WTC11 (cell line): ENCODE data around the gene EEF1AKMT1. TPM values are rescaled to one million over a fixed set of nuclear protein-coding genes. Genes with fewer than 3 reads are reported as not detected.
A peak's percentile ranks its signal among the peaks of the same experiment; 100 is the strongest.

Source experiments
- ATAC-seq: fragments of 200-7000 bp; cut with Tn5 transposase; 2 replicates; pipeline ENCODE4 v1.10.0; 2021; ENCODE audit warnings: mild to moderate bottlenecking, moderate library complexity
- CTCF ChIA-PET: fragments of 300-600 bp; sonication (Branson Sonifier 250); formaldehyde crosslinking; loops from one replicate; lab custom pipeline; 2021; ENCODE audit warnings: antibody characterized with exemption; lab: Charles Lee
- POLR2A ChIA-PET: fragments of 350-600 bp; sonication (Branson Sonifier 250); formaldehyde crosslinking; loops from one replicate; lab custom pipeline; 2021; ENCODE audit warnings: antibody characterized with exemption; lab: Charles Lee
- DNase-seq: peaks from one replicate; pipeline ENCODE4 v3.0.0; 2021; ENCODE audit warnings: low spot score
- H3K27ac Mint-ChIP-seq: 2 replicates; pipeline ENCODE4 v1.8.0; 2021; ENCODE audit warnings: mixed read lengths
- H3K27me3 Mint-ChIP-seq: 2 replicates; pipeline ENCODE4 v1.8.0; 2021; ENCODE audit warnings: low read depth, mild to moderate bottlenecking, moderate library complexity, mixed read lengths
- H3K36me3 Mint-ChIP-seq: 2 replicates; pipeline ENCODE4 v1.8.0; 2021; ENCODE audit warnings: mixed read lengths
- H3K4me1 Mint-ChIP-seq: 2 replicates; pipeline ENCODE4 v1.8.0; 2022; ENCODE audit warnings: mixed read lengths
- H3K4me3 Mint-ChIP-seq: 2 replicates; pipeline ENCODE4 v1.8.0; 2021; ENCODE audit warnings: mild to moderate bottlenecking, moderate library complexity, mixed read lengths
- H3K9me3 Mint-ChIP-seq: 2 replicates; pipeline ENCODE4 v1.8.0; 2021; ENCODE audit warnings: mixed read lengths
- ATF2 ChIP-seq: sonication (generic); formaldehyde crosslinking; IDR thresholded peaks from 2 replicates; pipeline ENCODE4 v1.8.1; 2022; ENCODE audit warnings: low read depth, missing genetic modification reagents, borderline replicate concordance
- CBFB ChIP-seq: sonication (generic); formaldehyde crosslinking; IDR thresholded peaks from 2 replicates; pipeline ENCODE4 v1.8.1; 2022; ENCODE audit warnings: mild to moderate bottlenecking, low read depth, missing genetic modification reagents
- CDX4 ChIP-seq: fragments of 250-450 bp; sonication (Bioruptor Pico); IDR thresholded peaks from 2 replicates; pipeline ENCODE4 v1.9.0; 2021; ENCODE audit warnings: moderate library complexity, mild to moderate bottlenecking, inconsistent platforms, borderline replicate concordance
- CREB1 ChIP-seq: sonication (generic); formaldehyde crosslinking; IDR thresholded peaks from 2 replicates; pipeline ENCODE4 v1.8.0; 2023; ENCODE audit warnings: mild to moderate bottlenecking, missing genetic modification reagents
- CREM ChIP-seq: sonication (generic); formaldehyde crosslinking; IDR thresholded peaks from 2 replicates; pipeline ENCODE4 v1.8.1; 2022; ENCODE audit warnings: mild to moderate bottlenecking, missing genetic modification reagents, moderate library complexity
- E2F5 ChIP-seq: sonication (generic); formaldehyde crosslinking; IDR thresholded peaks from 2 replicates; pipeline ENCODE4 v1.8.1; 2022; ENCODE audit warnings: mild to moderate bottlenecking, moderate library complexity, missing genetic modification reagents
- GRHL2 ChIP-seq: fragments of 250-450 bp; sonication (Bioruptor Pico); IDR thresholded peaks from 2 replicates; pipeline ENCODE4 v1.8.0; 2022; ENCODE audit warnings: mild to moderate bottlenecking, moderate library complexity; ENCODE audit not compliant: insufficient replicate concordance, severe bottlenecking
- IRF2 ChIP-seq: sonication (generic); formaldehyde crosslinking; IDR thresholded peaks from 2 replicates; pipeline ENCODE4 v1.8.0; 2022; ENCODE audit warnings: low read depth, missing genetic modification reagents, borderline replicate concordance
- MYBL2 ChIP-seq: sonication (generic); formaldehyde crosslinking; IDR thresholded peaks from 2 replicates; pipeline ENCODE4 v1.8.1; 2023; ENCODE audit warnings: mild to moderate bottlenecking, moderate library complexity, missing genetic modification reagents
- NFE2L1 ChIP-seq: sonication (generic); formaldehyde crosslinking; IDR thresholded peaks from 2 replicates; pipeline ENCODE4 v1.8.1; 2023; ENCODE audit warnings: missing genetic modification reagents
- PRDM15 ChIP-seq: sonication (generic); formaldehyde crosslinking; IDR thresholded peaks from 2 replicates; pipeline ENCODE4 v1.8.0; 2022; ENCODE audit warnings: missing genetic modification reagents
- SMAD3 ChIP-seq: sonication (generic); formaldehyde crosslinking; IDR thresholded peaks from 2 replicates; pipeline ENCODE4 v1.8.0; 2022; ENCODE audit warnings: missing genetic modification reagents, mild to moderate bottlenecking, borderline replicate concordance
- ZMAT4 ChIP-seq: fragments of 250-450 bp; sonication (Bioruptor Pico); IDR thresholded peaks from 2 replicates; pipeline ENCODE4 v1.9.0; 2021; ENCODE audit warnings: mild to moderate bottlenecking
- ZNF138 ChIP-seq: sonication (generic); formaldehyde crosslinking; conservative IDR thresholded peaks from 2 replicates; pipeline ENCODE4 v1.8.1; 2022; ENCODE audit warnings: mild to moderate bottlenecking, moderate library complexity, missing genetic modification reagents
- ZNF396 ChIP-seq: fragments of 250-450 bp; sonication (Bioruptor Pico); IDR thresholded peaks from 2 replicates; pipeline ENCODE4 v1.8.0; 2021; ENCODE audit warnings: mild to moderate bottlenecking, moderate library complexity, borderline replicate concordance
- ZNF423 ChIP-seq: fragments of 250-450 bp; sonication (Bioruptor Pico); IDR thresholded peaks from 2 replicates; pipeline ENCODE4 v2.1.2; 2022; ENCODE audit warnings: mild to moderate bottlenecking, moderate library complexity
- ZNF532 ChIP-seq: fragments of 250-450 bp; sonication (Bioruptor Pico); IDR thresholded peaks from 2 replicates; pipeline ENCODE4 v1.9.0; 2021; ENCODE audit warnings: mild to moderate bottlenecking, borderline replicate concordance
- total RNA-seq: library from RNA; stranded (reverse); gene quantifications from 3 replicates; pipeline ENCODE4 v1.2.3, GENCODE V29; 2021

The EEF1AKMT1 gene
- total RNA-seq, 1 experiment from 2014 or later: 2.6 TPM

- no peak for TF ChIP-seq MYBL2
Observed at GRCh38 chr13:20782116-20782708, 8.5 kb upstream of the EEF1AKMT1 start.

GRCh38 chr13:20780317-20780716, 6.6 kb upstream of the EEF1AKMT1 start:
- Mint-ChIP-seq H3K9me3 (no peaks in the 10 kb centered on the region), H3K4me3 (no peak overlapping the region), H3K27me3 (no peaks in the 10 kb centered on the region), H3K36me3 (peaks cover 13% of the 10 kb centered on the region), H3K27ac (no peak overlapping the region), H3K4me1 (0 out of 2 replicates have a peak, but pooled peaks cover 3% of the 10 kb centered on the region)
- DNase-seq (no peak), ATAC-seq (no peak)
- POLR2A ChIA-PET: no interaction called here
- CTCF ChIA-PET: interaction anchor here (1.1 to 1.3 kb wide), 2 partner anchors 57 to 287 kb away, joined by 3 to 5 read pairs; no protein-coding TSS in a partner anchor
- TF ChIP-seq CREB1 (CRISPR knock-in tag) (no peak), IRF2 (CRISPR knock-in tag) (no peak), E2F5 (CRISPR knock-in tag) (no peak), CREM (CRISPR knock-in tag) (no peak), ZNF396 (CRISPR knock-in tag) (no peak), ZNF532 (no peak), ZNF138 (no peak), ZMAT4 (CRISPR knock-in tag) (no peak), CBFB (CRISPR knock-in tag) (no peak), GRHL2 (no peak), NFE2L1 (CRISPR knock-in tag) (no peak), SMAD3 (CRISPR knock-in tag) (no peak), MYBL2 (no peak)

More at GRCh38 chr13:20782116-20782708, 8.5 kb upstream of the EEF1AKMT1 start:
- H3K27me3 Mint-ChIP-seq: no peaks in the 10 kb centered on the region
- ATAC-seq (no peak), DNase-seq (no peak)
- ChIA-PET CTCF (interaction anchor here (0.6 kb wide), 1 partner anchor 226 kb away, joined by 3 read pairs; no protein-coding TSS in a partner anchor), POLR2A (interaction anchor here (1.0 kb wide), 1 partner anchor 77 kb away, joined by 4 read pairs; no protein-coding TSS in a partner anchor)
- no peak overlapping the region for H3K4me3 Mint-ChIP-seq
- no peak overlapping the region for H3K27ac Mint-ChIP-seq
- no peaks in the 10 kb centered on the region for H3K9me3 Mint-ChIP-seq
- peaks cover 21% of the 10 kb centered on the region for H3K36me3 Mint-ChIP-seq
- H3K4me1 Mint-ChIP-seq: no peaks in the 10 kb centered on the region

- ChIA-PET POLR2A (interaction anchor here (0.6 kb wide), 1 partner anchor 173 kb away, joined by 3 read pairs; no protein-coding TSS in a partner anchor), CTCF (interaction anchor here (1.0 to 1.3 kb wide), 4 partner anchors 49 to 286 kb away, joined by 3 to 5 read pairs (median 4); no protein-coding TSS in a partner anchor)
- H3K27ac Mint-ChIP-seq: no peak overlapping the region
- H3K4me1 Mint-ChIP-seq: 0 out of 2 replicates have a peak, but pooled peaks cover 3% of the 10 kb centered on the region
- DNase-seq: no peak
- H3K36me3 Mint-ChIP-seq: peaks cover 13% of the 10 kb centered on the region
- H3K9me3 Mint-ChIP-seq: no peaks in the 10 kb centered on the region
- H3K4me3 Mint-ChIP-seq: no peak overlapping the region
- no peaks in the 10 kb centered on the region for H3K27me3 Mint-ChIP-seq
- ATAC-seq: peak; percentile 55; the same call in 1 of the 2 replicates
- TF ChIP-seq CDX4: no peak
- no peak for TF ChIP-seq CBFB (CRISPR knock-in tag)
- no peak for TF ChIP-seq ATF2 (CRISPR knock-in tag)
- no peak for TF ChIP-seq ZNF423
- no peak for TF ChIP-seq PRDM15
Observed at GRCh38 chr13:20779405-20779804, 5.6 kb upstream of the EEF1AKMT1 start.
